SW 1271 (cell line): Measurements from ENCODE around the gene MRPS10.
"Not testable (repeated sequence)": the region's sequence is repeated elsewhere in the genome, so short reads cannot be mapped to it uniquely, and the experiment has no call there.

Experiments
- DNase-seq, 2 experiments: peaks; one replicate each; lab custom pipeline; 2025; lab: John Stamatoyannopoulos, UW

The MRPS10 gene

GRCh38 chr6:42237857-42238256 is 20.2 kb upstream of the MRPS10 start:
- no peak for DNase-seq

DNA sequence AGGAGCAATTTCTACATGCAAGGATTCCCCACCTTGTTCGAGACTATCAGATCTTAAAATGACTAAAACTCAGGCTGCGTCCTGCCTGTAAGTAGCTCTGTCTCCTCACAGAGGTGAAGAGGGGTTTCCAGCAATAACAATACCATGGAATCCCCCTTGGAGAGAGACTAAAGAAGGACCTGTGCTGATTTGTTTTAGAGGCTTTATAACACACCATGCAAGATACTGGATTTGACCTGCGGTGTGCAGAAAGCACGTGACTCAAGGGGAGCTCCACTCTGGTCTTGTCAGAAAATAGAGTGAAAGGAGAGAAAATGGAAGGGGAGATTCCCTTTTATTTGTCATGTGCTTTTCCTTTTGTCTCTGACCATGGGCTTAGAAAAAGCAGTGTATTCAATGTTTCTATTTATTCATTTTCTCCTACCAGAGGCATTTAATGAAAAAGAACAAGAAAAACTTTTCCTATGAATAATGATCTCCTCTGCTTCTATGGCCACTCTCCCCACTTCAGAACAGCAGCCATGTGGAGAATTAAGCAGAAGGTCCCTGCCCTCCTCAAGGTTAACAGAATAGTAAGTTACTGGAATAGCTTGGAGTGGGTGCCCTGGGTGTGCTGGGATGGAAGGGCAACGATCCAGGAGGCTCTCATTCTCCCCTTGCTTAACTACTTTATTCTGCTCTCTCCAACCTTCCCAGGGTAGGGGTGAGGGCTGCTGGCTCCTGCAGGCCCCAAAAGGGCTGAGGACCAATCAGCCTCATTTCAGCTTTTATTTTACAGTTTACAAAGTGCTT is 19.2 kb upstream of the MRPS10 start:
- no peak for DNase-seq

GRCh38 chr6:42236030-42236429 is 18.4 kb upstream of the MRPS10 start:
- DNase-seq = no peak

- DNase-seq = no peak
Observed at GRCh38 chr6:42232035-42232434, 14.4 kb upstream of the MRPS10 start.

DNA sequence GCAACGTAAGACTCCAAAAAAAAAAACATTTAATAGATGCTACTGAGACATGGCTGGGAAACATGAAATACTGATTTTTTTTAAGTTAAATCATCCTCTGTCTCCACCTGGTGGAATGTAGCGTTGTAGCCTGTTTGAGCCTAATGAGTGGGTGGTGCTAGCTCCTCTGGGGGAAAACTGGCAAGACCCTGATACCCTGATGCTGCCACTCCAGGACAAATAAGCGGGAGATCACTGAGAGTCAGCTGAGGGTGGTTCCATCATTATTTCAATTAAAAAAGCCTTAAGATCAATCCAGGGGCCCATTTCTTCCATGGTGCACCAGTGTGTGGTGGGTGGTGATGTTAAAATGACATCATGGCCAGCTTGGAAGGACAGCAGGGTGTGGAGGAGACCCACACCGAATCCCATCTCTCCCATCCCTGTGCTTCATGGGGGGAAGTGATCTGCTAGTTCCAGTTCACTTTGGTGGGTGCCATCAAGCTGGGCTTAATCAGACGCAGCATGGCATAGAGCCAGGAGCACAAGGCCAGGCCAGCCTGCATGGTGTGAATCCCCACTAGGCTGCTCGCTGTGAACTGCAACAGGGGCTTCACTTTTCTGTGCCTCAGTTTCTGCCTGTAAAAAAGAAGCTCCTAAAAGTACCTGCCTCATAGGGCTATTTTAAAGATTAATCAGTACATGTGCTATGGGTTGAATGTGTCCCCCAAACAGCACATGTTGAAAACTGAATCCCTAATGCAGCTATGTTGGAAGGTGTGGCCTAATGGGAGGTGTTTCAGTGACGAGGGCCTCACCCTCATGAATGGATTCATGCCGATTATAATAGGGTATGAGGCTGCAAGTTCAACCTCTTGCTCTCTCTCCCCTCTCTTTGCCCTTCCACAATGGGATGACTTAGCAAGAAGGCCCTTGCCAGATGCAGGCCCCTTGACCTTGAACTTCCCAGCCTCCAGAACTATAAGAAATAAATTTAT is 13.0 kb upstream of the MRPS10 start:
- DNase-seq = peak in 1 of 2 experiments; percentile 64

DNA sequence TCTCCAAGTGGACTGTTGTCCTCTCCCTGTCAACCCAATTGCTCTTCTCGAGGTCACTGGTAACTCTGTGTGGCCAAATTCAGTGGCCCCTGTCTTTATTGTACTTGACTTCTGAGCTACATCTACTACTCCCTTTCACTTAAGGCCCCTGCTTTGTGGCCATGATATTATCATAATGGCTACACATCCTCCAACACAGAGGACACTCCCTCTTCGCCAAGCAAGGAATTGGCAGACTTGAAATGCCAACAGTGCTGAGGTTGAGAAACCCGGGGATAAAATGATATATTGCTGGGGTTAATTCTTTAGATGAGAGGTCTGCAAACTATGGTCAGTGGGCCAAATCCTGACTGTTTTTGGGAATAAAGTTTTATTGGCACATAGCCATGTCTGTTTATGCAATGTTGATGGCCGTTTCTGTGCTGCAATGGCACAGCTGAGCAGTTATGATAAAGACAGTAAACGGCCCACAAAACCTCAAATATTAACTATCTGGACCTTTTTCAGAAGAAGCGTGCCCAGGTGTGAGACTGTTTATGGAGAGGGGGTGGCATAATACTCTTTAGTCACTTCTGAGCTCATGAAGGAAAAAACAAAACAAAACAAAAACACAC is 12.0 kb upstream of the MRPS10 start:
- DNase-seq = no peak

DNA sequence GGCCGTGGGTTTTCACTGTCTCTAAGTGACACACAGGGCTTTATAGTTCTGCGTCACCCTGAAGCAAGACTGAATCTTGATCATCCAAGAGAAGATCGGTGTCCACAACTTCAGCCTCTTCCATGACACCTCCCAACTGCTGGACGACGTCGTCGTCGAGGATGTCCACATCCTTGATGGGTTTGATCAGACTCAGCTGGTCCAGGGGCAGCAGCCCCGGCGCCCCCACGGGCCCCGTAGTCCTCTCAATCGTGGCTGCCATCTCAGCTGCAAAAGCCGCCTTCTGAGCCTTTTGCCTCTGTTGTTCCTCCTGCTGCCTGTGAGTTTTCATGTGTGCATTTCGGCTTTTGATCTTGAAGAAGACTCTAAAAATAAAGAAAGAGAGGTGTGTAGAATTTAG is 10.6 kb upstream of the MRPS10 start:
- DNase-seq = no peak

- no peak for DNase-seq
Observed at GRCh38 chr6:42227173-42227850, 9.7 kb upstream of the MRPS10 start.

GRCh38 chr6:42226645-42227143 is 9.0 kb upstream of the MRPS10 start:
- DNase-seq = peak; percentile 61 to 91

GRCh38 chr6:42226161-42226611 is 8.5 kb upstream of the MRPS10 start:
- peak in 1 of 2 experiments; percentile 73 for DNase-seq

GRCh38 chr6:42225419-42225818 is 7.8 kb upstream of the MRPS10 start:
- no peak for DNase-seq

DNA sequence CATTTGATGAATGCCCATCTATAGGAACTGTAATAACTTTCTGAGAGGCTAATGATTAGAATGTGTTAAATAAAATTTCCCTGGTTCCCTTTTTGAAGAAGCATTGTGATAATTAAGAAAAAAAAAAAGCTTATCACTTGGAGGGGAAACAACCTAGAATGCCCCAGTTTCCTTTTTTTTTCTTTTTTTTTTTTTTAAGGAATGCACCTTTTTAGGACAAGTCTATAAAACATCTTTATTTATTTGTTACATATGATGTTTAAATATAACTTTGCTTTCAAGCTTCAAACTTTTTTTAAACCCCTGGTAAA is 7.3 kb upstream of the MRPS10 start:
- no peak for DNase-seq

- peak; percentile 76 to 86 for DNase-seq
Observed at GRCh38 chr6:42224222-42225028, 6.8 kb upstream of the MRPS10 start.

- no peak for DNase-seq
Observed at GRCh38 chr6:42222448-42222847, 4.8 kb upstream of the MRPS10 start.

GRCh38 chr6:42221546-42221945 is 3.9 kb upstream of the MRPS10 start:
- DNase-seq = no peak

DNA sequence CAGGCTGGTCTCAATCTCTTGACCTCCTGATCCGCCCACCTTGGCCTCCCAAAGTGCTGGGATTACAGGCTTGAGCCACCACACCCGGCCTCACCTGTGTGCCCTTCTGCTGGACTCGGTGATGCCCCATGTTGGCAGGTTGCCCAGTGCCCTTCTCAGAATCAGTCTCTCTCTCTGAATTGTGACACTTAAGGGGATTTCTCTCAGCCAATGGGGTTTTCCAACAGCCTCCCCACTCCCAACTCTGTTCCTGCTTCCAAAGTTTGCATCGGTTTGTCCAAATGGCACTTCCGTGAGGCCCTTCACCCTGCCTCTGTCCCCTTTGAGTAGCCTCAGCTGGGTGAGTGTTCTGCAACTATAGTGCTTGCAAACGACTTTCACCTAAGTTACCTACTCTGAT is 3.1 kb upstream of the MRPS10 start:
- no peak for DNase-seq

- DNase-seq = peak in 1 of 2 experiments; percentile 16
Observed at GRCh38 chr6:42217157-42217518, 523 bp downstream of the MRPS10 start.

GRCh38 chr6:42216495-42216894 is 1.2 kb downstream of the MRPS10 start:
- not testable (repeated sequence) for DNase-seq

- no peak for DNase-seq
Observed at GRCh38 chr6:42212442-42212841, 5.2 kb downstream of the MRPS10 start.

DNA sequence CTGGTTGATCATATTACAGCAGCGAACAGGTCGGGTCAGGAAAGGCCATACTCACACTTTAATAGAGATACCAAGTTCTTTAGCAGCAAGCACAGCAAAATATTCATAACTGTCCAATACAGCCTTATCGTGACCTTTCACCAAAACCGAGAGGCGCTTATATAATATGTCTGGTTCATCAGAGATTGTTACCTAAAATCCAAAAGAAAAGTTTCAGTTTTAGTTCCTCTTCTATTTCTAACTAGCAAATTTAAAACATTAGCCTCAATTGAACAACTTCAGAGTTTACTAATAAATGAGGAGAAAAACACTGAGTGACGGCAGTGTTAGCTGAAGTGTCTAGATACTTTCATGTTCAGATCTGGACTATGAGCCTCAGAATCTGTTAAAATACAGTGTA is 5.9 kb downstream of the MRPS10 start:
- DNase-seq = no peak

GRCh38 chr6:42210551-42210950 is 7.1 kb downstream of the MRPS10 start:
- no peak for DNase-seq
